Panc1 (cell line): Measurements from ENCODE around the gene UBTD1. TPM values are rescaled to one million over a fixed set of nuclear protein-coding genes. Genes with fewer than 3 reads are reported as not detected.
A peak's percentile ranks its signal among the peaks of the same experiment; 100 is the strongest.

ENCODE experiments used
- ATAC-seq: fragments of 200-7000 bp; cut with Tn5 transposase; 2 replicates; pipeline ENCODE4 v1.9.1; 2020; ENCODE audit warnings: mild to moderate bottlenecking, moderate library complexity
- BruUV-seq: library from RNA; stranded (reverse); fragments of 400-500 nt; replicated peaks from 2 replicates; lab custom pipeline; 2021; lab: Mats Ljungman, UMichigan
- CTCF ChIA-PET: fragments of 300-600 bp; sonication (Branson Sonifier 250); formaldehyde crosslinking; loops from one replicate; lab custom pipeline; 2022; ENCODE audit warnings: antibody characterized with exemption; lab: Charles Lee
- POLR2A ChIA-PET: fragments of 300-600 bp; sonication (Branson Sonifier 250); formaldehyde crosslinking; loops from one replicate; lab custom pipeline; 2022; ENCODE audit warnings: antibody characterized with exemption; lab: Charles Lee
- DNase-seq: peaks from one replicate; pipeline ENCODE4 v3.0.0-alpha.2; 2010; ENCODE audit warnings: low read depth, low spot score
- H3K27ac ChIP-seq: 2 replicates; pipeline ENCODE4 v1.5.1; 2011; ENCODE audit warnings: mild to moderate bottlenecking, low read length, inconsistent platforms
- H3K27me3 ChIP-seq: fragments of 200-500 bp; sonication (Bioruptor generic); 2 replicates; pipeline ENCODE4 v1.6.0; 2014; ENCODE audit warnings: low read length, inconsistent platforms; ENCODE audit not compliant: control insufficient read depth, insufficient read depth
- H3K36me3 ChIP-seq: fragments of 200-500 bp; sonication (Bioruptor generic); 2 replicates; pipeline ENCODE4 v1.5.1; 2014; ENCODE audit warnings: inconsistent platforms, mild to moderate bottlenecking, low read length, moderate library complexity; ENCODE audit not compliant: control insufficient read depth, insufficient read depth
- H3K4me1 ChIP-seq: 2 replicates; pipeline ENCODE4 v1.5.1; 2011; ENCODE audit warnings: inconsistent platforms, mild to moderate bottlenecking, low read length, moderate library complexity; ENCODE audit not compliant: control insufficient read depth, insufficient read depth
- H3K4me3 ChIP-seq, 2 experiments: 2 replicates each; pipeline ENCODE4 v1.5.1; 2011 to 2012; ENCODE audit warnings: low read depth in 2 of 2, low read length in 2 of 2, mild to moderate bottlenecking in 2 of 2, inconsistent platforms in 1 of 2, moderate library complexity in 1 of 2
- H3K9me3 ChIP-seq: fragments of 200-500 bp; sonication (Bioruptor generic); 2 replicates; pipeline ENCODE4 v1.5.1; 2014; ENCODE audit warnings: low read depth, mild to moderate bottlenecking, inconsistent platforms, low read length, moderate library complexity; ENCODE audit not compliant: control insufficient read depth, insufficient read depth
- CTCF ChIP-seq: fragments of 450-650 bp; IDR thresholded peaks from 2 replicates; pipeline ENCODE4 v1.5.1; 2017; ENCODE audit warnings: mild to moderate bottlenecking
- POLR2AphosphoS5 ChIP-seq: IDR thresholded peaks from 2 replicates; pipeline ENCODE4 v1.6.1; 2012; ENCODE audit warnings: mild to moderate bottlenecking, low read depth, low read length, moderate library complexity
- REST ChIP-seq, 2 experiments: IDR thresholded peaks; 2 replicates each; pipeline ENCODE4 v1.6.1; 2011 to 2012; ENCODE audit warnings: low read depth in 2 of 2, control low read depth in 1 of 2, low read length in 1 of 2, mild to moderate bottlenecking in 1 of 2, moderate library complexity in 1 of 2; ENCODE audit not compliant: insufficient read depth in 1 of 2
- SIN3A ChIP-seq: IDR thresholded peaks from 2 replicates; pipeline ENCODE4 v1.6.1; 2012; ENCODE audit warnings: low read depth, mild to moderate bottlenecking, low read length, moderate library complexity, borderline replicate concordance; ENCODE audit not compliant: insufficient read depth
- TCF7L2 ChIP-seq: IDR thresholded peaks from 2 replicates; pipeline ENCODE4 v1.6.1; 2011; ENCODE audit warnings: mild to moderate bottlenecking, low read depth, low read length, inconsistent platforms
- in situ Hi-C: cut with HindIII; loops from 2 replicates; pipeline ENCODE4 v1.10.0; 2016; ENCODE audit warnings: low sequenced_read_pairs, low pct_unique_long_range_greater_than_20kb
- intact Hi-C: fragments of 100-400 bp; cut with micrococcal nuclease; formaldehyde crosslinking; loops from one replicate; pipeline ENCODE4 v1.10.0; 2022; ENCODE audit not compliant: unreplicated experiment
- total RNA-seq: library from RNA; stranded (reverse); gene quantifications from one replicate; pipeline ENCODE4 v1.2.1, GENCODE V29; 2021; ENCODE audit not compliant: unreplicated experiment

The UBTD1 gene
- total RNA-seq, 1 experiment from 2014 or later, result 55.6 TPM

DNA sequence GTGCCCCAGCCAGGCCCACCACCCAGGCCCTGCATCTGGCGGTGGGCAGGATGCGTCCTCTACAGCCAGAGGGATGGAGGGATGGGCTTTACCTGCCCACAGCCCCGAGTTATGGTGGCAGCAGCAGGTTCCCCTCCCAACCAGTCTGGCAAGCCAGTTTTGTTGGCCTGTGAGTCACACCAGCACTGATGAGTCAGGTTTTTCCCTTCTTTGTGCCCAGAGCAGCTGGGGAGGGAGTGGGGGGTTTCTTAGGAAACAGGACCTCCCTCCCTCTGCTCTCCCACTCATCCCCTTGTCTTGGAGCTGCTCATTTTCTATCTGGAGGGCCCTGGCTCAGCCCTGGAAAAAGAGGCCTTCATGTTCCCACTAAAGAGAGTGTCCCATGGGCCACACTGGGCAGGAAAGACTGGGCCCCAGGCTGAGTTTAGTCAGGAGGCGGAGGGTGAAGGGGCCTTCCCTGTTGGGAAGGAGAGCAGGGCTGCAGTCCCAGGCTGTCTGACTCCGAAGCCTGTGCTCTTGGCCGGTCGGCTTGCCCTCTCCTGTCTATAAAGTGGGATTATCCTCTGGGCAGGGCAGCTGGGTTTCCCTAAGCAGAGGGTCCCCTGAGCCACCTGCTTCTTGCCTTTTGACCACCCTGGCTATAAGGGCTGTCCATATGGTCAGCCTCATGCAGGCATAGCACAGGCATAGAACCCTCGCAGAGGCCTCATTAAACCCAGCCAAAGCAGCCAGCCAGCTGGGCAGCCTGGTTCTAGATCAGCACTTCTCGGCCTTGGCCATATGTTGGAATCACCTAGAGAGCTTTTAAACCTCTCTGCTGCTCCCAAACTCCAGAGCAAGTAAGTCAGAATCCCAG is 43.7 kb downstream of the UBTD1 start:
- in situ Hi-C loops, result no loop called here
- ATAC-seq (peak; percentile 84), DNase-seq (peak; percentile 82)
- Histone ChIP-seq H3K27ac (peak overlapping the region; percentile 95), H3K9me3 (no peaks in the 10 kb centered on the region), H3K36me3 (no peaks in the 10 kb centered on the region), H3K4me1 (peaks cover 68% of the 10 kb centered on the region), H3K4me3 (peak overlapping the region in 1 of 2 experiments; percentile 1; a peak in 1 of 4 replicates), H3K27me3 (no peaks in the 10 kb centered on the region)
- ChIA-PET POLR2A (no interaction called here), CTCF (interaction anchor here (0.5 to 1.5 kb wide), 4 partner anchors 10 to 44 kb away, joined by 3 to 8 read pairs (median 5); partner anchors contain the start of gene UBTD1)
- intact Hi-C loops, result loop anchor here (5.0 kb wide), 1 partner anchor 45 kb away; the partner anchor contains the start of genes MMS19 and UBTD1
- TF ChIP-seq POLR2AphosphoS5 (peak; percentile 51; the same call in 1 of the 2 replicates), TCF7L2 (no peak)
- no TSS peak for BruUV-seq

- Histone ChIP-seq H3K9me3 (no peaks in the 10 kb centered on the region), H3K27ac (peak overlapping the region; percentile 95), H3K4me1 (peaks cover 69% of the 10 kb centered on the region), H3K27me3 (no peaks in the 10 kb centered on the region), H3K4me3 (0 out of 4 replicates have a peak overlapping the region, but pooled peaks of 1 of the 2 experiments have one; percentile 6), H3K36me3 (no peaks in the 10 kb centered on the region)
- TF ChIP-seq POLR2AphosphoS5 (peak; percentile 61; the same call in 1 of the 2 replicates), REST (IDR thresholded peaks at IDR 0.05; ENCODE audit: insufficient read depth in 1 of 2, low read depth in 2 of 2, low read length in 1 of 2) (no peak)
- BruUV-seq, result no TSS peak
- in situ Hi-C loops, result no loop called here
- ChIA-PET POLR2A (no interaction called here), CTCF (no interaction called here)
- DNase-seq (peak; percentile 67), ATAC-seq (peak; percentile 77)
- intact Hi-C loops, result loop anchor here (5.0 kb wide), 1 partner anchor 46 kb away; the partner anchor contains the start of genes MMS19 and UBTD1
Measured at GRCh38 chr10:97543025-97543546, 44.4 kb downstream of the UBTD1 start.

- no TSS peak for BruUV-seq
- Histone ChIP-seq H3K4me1 (peaks cover 55% of the 10 kb centered on the region), H3K9me3 (no peaks in the 10 kb centered on the region), H3K36me3 (no peaks in the 10 kb centered on the region), H3K27ac (peak overlapping the region; percentile 55; the same call in 1 of the 2 replicates), H3K27me3 (no peaks in the 10 kb centered on the region), H3K4me3 (no peak overlapping the region)
- in situ Hi-C loops, result no loop called here
- ChIA-PET POLR2A (interaction anchor here (0.6 kb wide), 1 partner anchor 127 kb away, joined by 3 read pairs; no protein-coding TSS in a partner anchor), CTCF (no interaction called here)
- DNase-seq (no peak), ATAC-seq (no peak)
- TF ChIP-seq SIN3A (no peak), CTCF (no peak), TCF7L2 (no peak), REST (IDR thresholded peaks at IDR 0.05; ENCODE audit: insufficient read depth in 1 of 2, low read depth in 2 of 2, low read length in 1 of 2) (no peak), POLR2AphosphoS5 (no peak)
- intact Hi-C loops, result no loop called here
Measured at GRCh38 chr10:97546456-97547270, 47.9 kb downstream of the UBTD1 start.
